OCI-LY3 (cell line): ENCODE measurements around the gene ANKS1B.

ENCODE experiments used
- H2AFZ ChIP-seq: fragments of 200-600, 300-600 bp; shearing (Covaris generic); 2 replicates; pipeline ENCODE4 v1.6.0; 2014; ENCODE audit warnings: antibody characterized with exemption, low read depth, low read length
- H3K27ac ChIP-seq: fragments of 200-600, 300-600 bp; sonication (generic); 2 replicates; pipeline ENCODE4 v1.5.1; 2014; ENCODE audit warnings: mild to moderate bottlenecking, low read length, moderate library complexity, mixed read lengths
- H3K27me3 ChIP-seq: fragments of 200-600, 300-600 bp; sonication (generic); 2 replicates; pipeline ENCODE4 v1.6.1; 2014; ENCODE audit warnings: low read depth, low read length, mixed read lengths
- H3K36me3 ChIP-seq: fragments of 200-600, 300-600 bp; sonication (generic); replicated peaks from 2 replicates; pipeline ENCODE3; 2014; ENCODE audit warnings: low read depth, low read length, mixed read lengths
- H3K4me1 ChIP-seq: fragments of 300-600, 200-600 bp; sonication (generic); 2 replicates; pipeline ENCODE4 v1.6.1; 2014; ENCODE audit warnings: low read length, mixed read lengths
- H3K4me2 ChIP-seq: fragments of 200-600, 300-600 bp; sonication (generic); 2 replicates; pipeline ENCODE4 v1.6.1; 2014; ENCODE audit warnings: low read length, mixed read lengths
- H3K4me3 ChIP-seq: fragments of 300-600, 200-600 bp; sonication (generic); 2 replicates; pipeline ENCODE4 v1.5.1; 2014; ENCODE audit warnings: antibody characterized with exemption, mild to moderate bottlenecking, low read length, moderate library complexity
- H3K79me2 ChIP-seq: fragments of 300-600, 200-600 bp; shearing (Covaris generic); 2 replicates; pipeline ENCODE4 v1.6.1; 2014; ENCODE audit warnings: mild to moderate bottlenecking, low read length, mixed read lengths
- H3K9ac ChIP-seq: fragments of 300-600, 200-600 bp; shearing (Covaris generic); 2 replicates; pipeline ENCODE4 v1.6.0; 2014; ENCODE audit warnings: mild to moderate bottlenecking, low read length, moderate library complexity
- H3K9me3 ChIP-seq: fragments of 200-600, 300-600 bp; shearing (Covaris generic); 2 replicates; pipeline ENCODE4 v1.6.1; 2014; ENCODE audit warnings: low read length, mixed read lengths; ENCODE audit not compliant: insufficient read depth
- H4K20me1 ChIP-seq: fragments of 200-600, 300-600 bp; sonication (generic); 2 replicates; pipeline ENCODE4 v1.6.1; 2016; ENCODE audit warnings: low read length, mixed read lengths; ENCODE audit not compliant: insufficient read depth
- CTCF ChIP-seq: fragments of 200-600, 300-600 bp; sonication (generic); IDR thresholded peaks from 2 replicates; pipeline ENCODE4 v1.5.1; 2014; ENCODE audit warnings: antibody characterized with exemption, low read length, low read depth
- EZH2phosphoT487 ChIP-seq: fragments of 200-600 bp; shearing (Covaris generic); IDR thresholded peaks from 2 replicates; pipeline ENCODE4 v1.6.1; 2018; ENCODE audit warnings: antibody characterized with exemption, mixed run types, low read depth

The ANKS1B gene

GRCh38 chr12:99493197-99493596, 491.5 kb downstream of the ANKS1B start:
- Histone ChIP-seq H3K4me3 (no peak overlapping the region), H3K4me2 (no peak overlapping the region), H3K9ac (no peak overlapping the region), H2AFZ (no peak overlapping the region), H4K20me1 (no peaks in the 10 kb centered on the region), H3K9me3 (no peaks in the 10 kb centered on the region), H3K27ac (no peak overlapping the region), H3K27me3 (no peaks in the 10 kb centered on the region), H3K4me1 (no peaks in the 10 kb centered on the region), H3K79me2 (no peaks in the 10 kb centered on the region), H3K36me3 (no peaks in the 10 kb centered on the region)
- TF ChIP-seq EZH2phosphoT487 (no peak), CTCF (no peak)

- no peak overlapping the region for H3K9ac ChIP-seq
- H3K79me2 ChIP-seq: no peaks in the 10 kb centered on the region
- TF ChIP-seq CTCF: no peak
- no peak for TF ChIP-seq EZH2phosphoT487
- no peak overlapping the region for H2AFZ ChIP-seq
- H3K4me1 ChIP-seq: no peaks in the 10 kb centered on the region
- H3K9me3 ChIP-seq: peaks cover 5% of the 10 kb centered on the region; the same call in 1 of the 2 replicates
- H3K4me3 ChIP-seq: no peak overlapping the region
- H3K27ac ChIP-seq: no peak overlapping the region
- no peak overlapping the region for H3K4me2 ChIP-seq
- H4K20me1 ChIP-seq: no peaks in the 10 kb centered on the region
- H3K27me3 ChIP-seq: no peaks in the 10 kb centered on the region
- no peaks in the 10 kb centered on the region for H3K36me3 ChIP-seq
Observed at GRCh38 chr12:99486277-99486676, 498.5 kb downstream of the ANKS1B start.

GRCh38 chr12:99479149-99479548, 505.6 kb downstream of the ANKS1B start:
- Histone ChIP-seq H3K4me3 (no peak overlapping the region), H3K27me3 (no peaks in the 10 kb centered on the region), H3K9me3 (no peaks in the 10 kb centered on the region), H3K79me2 (no peaks in the 10 kb centered on the region), H3K4me1 (no peaks in the 10 kb centered on the region), H3K27ac (no peak overlapping the region), H3K36me3 (no peaks in the 10 kb centered on the region), H3K9ac (no peak overlapping the region), H2AFZ (no peak overlapping the region), H4K20me1 (no peaks in the 10 kb centered on the region), H3K4me2 (no peak overlapping the region)
- TF ChIP-seq EZH2phosphoT487 (no peak), CTCF (no peak)

- H3K79me2 ChIP-seq: no peaks in the 10 kb centered on the region
- H3K27me3 ChIP-seq: no peaks in the 10 kb centered on the region
- H3K27ac ChIP-seq: no peak overlapping the region
- no peak overlapping the region for H3K4me2 ChIP-seq
- no peaks in the 10 kb centered on the region for H3K36me3 ChIP-seq
- H3K9me3 ChIP-seq: no peaks in the 10 kb centered on the region
- H3K4me1 ChIP-seq: no peaks in the 10 kb centered on the region
- no peak overlapping the region for H2AFZ ChIP-seq
- H3K9ac ChIP-seq: no peak overlapping the region
- TF ChIP-seq CTCF (no peak), EZH2phosphoT487 (no peak)
- H4K20me1 ChIP-seq: no peaks in the 10 kb centered on the region
- no peak overlapping the region for H3K4me3 ChIP-seq
Observed at GRCh38 chr12:99476956-99477355, 507.8 kb downstream of the ANKS1B start.
